Medulla oblongata (tissue), 1 donor: ENCODE data around the gene U2SURP.

Source experiments
- DNase-seq: peaks from one replicate; pipeline ENCODE4 v3.0.0-alpha.2; 2015; ENCODE audit errors: extremely low spot score

U2SURP gene

DNA sequence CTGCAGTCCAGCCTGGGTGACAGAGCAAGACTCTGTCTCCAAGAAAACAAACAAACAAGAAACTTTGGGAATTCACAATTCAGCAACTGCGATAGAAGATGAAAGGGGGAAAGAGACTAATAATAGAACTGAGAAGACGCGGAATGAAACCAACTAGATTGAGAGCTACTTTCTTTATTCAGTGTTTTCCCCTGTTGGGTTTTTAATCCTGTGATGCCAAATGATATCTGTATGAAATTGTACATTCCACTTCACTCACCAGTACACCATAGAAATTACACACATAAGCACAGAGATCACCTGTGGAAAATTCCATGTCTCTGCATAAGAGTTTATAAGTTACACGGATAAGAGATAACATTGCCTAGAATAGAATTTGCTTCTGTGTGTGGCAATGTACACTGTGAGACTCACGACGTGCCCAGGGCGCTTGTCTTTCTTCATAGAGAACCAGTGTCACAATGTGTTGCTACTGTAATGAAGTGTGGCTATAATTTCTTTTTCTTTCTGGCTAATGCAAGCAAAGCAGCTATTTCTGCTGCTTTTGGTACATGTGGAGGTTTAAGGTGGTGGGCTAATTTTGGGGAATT lies 100.5 kb downstream of the U2SURP start:
- no peak for DNase-seq

DNA sequence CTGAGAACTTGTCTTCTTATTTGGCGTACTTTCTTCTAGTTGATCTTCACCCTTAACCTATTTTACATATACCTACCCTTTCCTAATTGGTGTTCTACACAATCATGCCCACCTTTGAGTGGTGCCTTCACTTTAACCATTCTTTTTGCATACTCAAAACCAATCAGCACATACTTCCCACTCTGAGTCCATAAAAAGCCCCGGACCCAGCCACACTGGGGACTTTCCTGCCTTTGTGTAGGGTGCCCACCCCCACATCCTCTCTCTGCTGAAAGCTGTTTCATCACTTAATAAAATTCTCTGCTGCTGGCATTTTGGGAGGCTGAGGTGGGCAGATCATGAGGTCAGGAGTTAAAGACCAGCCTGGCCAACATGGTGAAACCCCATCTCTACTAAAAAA lies 102.3 kb downstream of the U2SURP start:
- DNase-seq: no peak

DNA sequence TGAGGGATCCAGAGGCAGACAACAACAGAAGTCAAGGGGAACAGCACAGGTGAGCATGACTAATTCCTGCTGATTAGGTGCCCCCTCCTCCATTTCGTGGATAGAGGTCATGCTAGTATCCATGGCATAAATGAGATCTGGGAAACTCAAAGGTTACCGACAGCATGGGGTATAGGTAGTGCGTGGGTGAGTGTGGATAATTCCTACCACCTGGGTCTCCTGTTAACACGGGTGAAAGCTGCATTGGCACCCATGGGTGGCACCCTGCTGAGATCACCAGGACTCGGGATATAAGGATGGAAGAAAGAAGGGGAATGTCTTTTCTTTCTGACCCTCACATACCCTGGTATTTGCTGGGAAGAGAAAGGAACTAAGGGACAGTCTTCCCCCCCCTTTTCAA lies 103.8 kb downstream of the U2SURP start:
- no peak for DNase-seq

DNA sequence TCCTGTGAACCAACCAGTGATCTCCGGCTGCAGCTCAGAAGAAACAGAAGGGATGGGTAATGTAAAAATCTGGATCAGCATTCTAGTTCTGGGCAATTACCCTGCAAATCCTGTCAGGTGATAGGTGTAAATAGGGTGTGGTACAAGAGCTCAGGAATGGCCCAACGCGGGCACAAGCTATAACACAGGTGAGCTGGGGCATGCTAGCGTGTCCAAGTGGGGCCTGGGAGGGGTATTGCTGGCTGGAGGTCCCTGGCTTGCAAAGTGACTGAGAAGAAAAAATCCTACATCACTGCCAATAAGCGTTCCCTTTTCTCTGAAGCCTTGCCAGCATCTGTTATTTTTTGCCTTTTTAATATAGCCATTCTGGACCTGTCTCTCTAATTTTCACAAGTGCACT lies 108.5 kb downstream of the U2SURP start:
- DNase-seq: no peak
